Liver (tissue), 9 donors: Measurements from ENCODE around the gene HSD17B3. TPM values are rescaled to one million over a fixed set of nuclear protein-coding genes. Genes with fewer than 3 reads are reported as not detected.
"Not testable (repeated sequence)": the region's sequence is repeated elsewhere in the genome, so short reads cannot be mapped to it uniquely, and the experiment has no call there.

ENCODE experiments used
- DNase-seq: peaks from one replicate; pipeline ENCODE4 v3.0.0-alpha.2; 2017; ENCODE audit warnings: low spot score
- H3K27ac ChIP-seq, 2 donors: one replicate each; pipeline ENCODE4 v1.7.0; 2013; ENCODE audit warnings: inconsistent platforms in 2 of 2, low read length in 2 of 2, control low read depth in 1 of 2, low read depth in 1 of 2, mild to moderate bottlenecking in 1 of 2
- H3K27me3 ChIP-seq, 4 donors: one replicate each; pipeline versions ENCODE4 v1.6.1 to v1.7.0; 2013; ENCODE audit warnings: low read length in 3 of 4, inconsistent platforms in 1 of 4, mild to moderate bottlenecking in 1 of 4, moderate library complexity in 1 of 4; ENCODE audit not compliant: control insufficient read depth in 4 of 4, insufficient read depth in 4 of 4
- H3K36me3 ChIP-seq, 4 donors: one replicate each; pipeline versions ENCODE4 v1.6.1 to v1.7.0; 2013; ENCODE audit warnings: low read length in 3 of 4, mild to moderate bottlenecking in 3 of 4, low read depth in 1 of 4, moderate library complexity in 1 of 4; ENCODE audit not compliant: control insufficient read depth in 4 of 4, insufficient read depth in 3 of 4
- H3K4me1 ChIP-seq, 4 donors: one replicate each; pipeline versions ENCODE4 v1.6.1 to v1.7.0; 2013; ENCODE audit warnings: low read length in 3 of 4, mild to moderate bottlenecking in 3 of 4, moderate library complexity in 1 of 4; ENCODE audit not compliant: control insufficient read depth in 4 of 4, insufficient read depth in 4 of 4
- H3K4me3 ChIP-seq, 3 donors: one replicate each; pipeline versions ENCODE4 v1.6.1 to v1.7.0; 2013; ENCODE audit warnings: low read length in 3 of 3, control low read depth in 1 of 3, low read depth in 1 of 3, mild to moderate bottlenecking in 1 of 3
- H3K9ac ChIP-seq, 2 donors: one replicate each; pipeline ENCODE4 v1.7.0; 2013; ENCODE audit warnings: low read length in 2 of 2, mild to moderate bottlenecking in 2 of 2, moderate library complexity in 2 of 2, control low read depth in 1 of 2, low read depth in 1 of 2
- H3K9me3 ChIP-seq, 4 donors: one replicate each; pipeline versions ENCODE4 v1.6.1 to v1.7.0; 2013; ENCODE audit warnings: low read length in 3 of 4; ENCODE audit not compliant: control insufficient read depth in 4 of 4
- ATF3 ChIP-seq: IDR thresholded peaks from 2 replicates; pipeline ENCODE4 v1.6.1; 2016; ENCODE audit warnings: antibody characterized with exemption
- CTCF ChIP-seq: fragments of 150-350 bp; IDR thresholded peaks from 2 replicates; pipeline ENCODE4 v1.5.1; 2017; ENCODE audit warnings: improper control_type of control experiment, low read depth, low read length; ENCODE audit not compliant: missing input control
- EGR1 ChIP-seq, 2 donors: IDR thresholded peaks; 2 replicates each; pipeline ENCODE4 v1.6.1; 2016 to 2018; ENCODE audit warnings: antibody characterized with exemption in 2 of 2, low read depth in 2 of 2
- FOXA1 ChIP-seq: IDR thresholded peaks from 2 replicates; pipeline ENCODE4 v1.6.1; 2016; ENCODE audit warnings: antibody characterized with exemption
- GABPA ChIP-seq, 2 donors: IDR thresholded peaks in 1 of 2; conservative IDR thresholded peaks in 1 of 2; 2 replicates each; pipeline ENCODE4 v1.6.1; 2016; ENCODE audit warnings: antibody characterized with exemption in 2 of 2, mild to moderate bottlenecking in 1 of 2, moderate library complexity in 1 of 2
- HNF4G ChIP-seq: IDR thresholded peaks from 2 replicates; pipeline ENCODE4 v1.6.1; 2016; ENCODE audit warnings: antibody characterized with exemption
- JUND ChIP-seq, 2 donors: IDR thresholded peaks; 2 replicates each; pipeline ENCODE4 v1.6.1; 2016; ENCODE audit warnings: antibody characterized with exemption in 2 of 2
- NR2F2 ChIP-seq: IDR thresholded peaks from 2 replicates; pipeline ENCODE4 v1.6.1; 2016; ENCODE audit warnings: antibody characterized with exemption
- RAD21 ChIP-seq, 2 donors: IDR thresholded peaks; 2 replicates each; pipeline ENCODE4 v1.6.1; 2016; ENCODE audit warnings: antibody characterized with exemption in 2 of 2, mild to moderate bottlenecking in 2 of 2
- REST ChIP-seq: IDR thresholded peaks from 2 replicates; pipeline ENCODE4 v1.6.1; 2016; ENCODE audit warnings: antibody characterized with exemption, mild to moderate bottlenecking
- TAF1 ChIP-seq: conservative IDR thresholded peaks from 2 replicates; pipeline ENCODE4 v1.6.1; 2016; ENCODE audit warnings: antibody characterized with exemption, mild to moderate bottlenecking
- ZBTB33 ChIP-seq: IDR thresholded peaks from 2 replicates; pipeline ENCODE4 v1.6.1; 2016; ENCODE audit warnings: antibody characterized with exemption
- WGBS: extraction: QIAGEN DNeasy Blood & Tissue Kit; methylation state at CpG from one replicate; pipeline ENCODE4 v1.1.7; 2013; 5-methylcytosine and 5-hydroxymethylcytosine counted together
- polyA plus RNA-seq, 2 donors: library from polyadenylated mRNA; stranded (reverse) in 1 of 2; unstranded in 1 of 2; fragments of 200-250 nt in 1 of 2; fragments of >200 nt in 1 of 2; fragmentation: Nextera tagmentation in 1 of 2; extraction: Ambion mirVana in 1 of 2; gene quantifications; one replicate each; pipeline versions ENCODE4 v1.2.1 to v1.2.3, GENCODE V29; 2013 to 2015
- total RNA-seq, 2 donors: library from RNA; depleted of rRNA; stranded (reverse); fragments of >200 nt; gene quantifications; one replicate each; pipeline ENCODE4 v1.2.3, GENCODE V29; 2014
- donor health status: healthy.
- donor health status: healthy.
- donor health status: healthy.
- donor health status: healthy.
- donor health status: healthy.

Gene HSD17B3
- total and polyA plus RNA-seq, 4 donors = 0.75 to 1.6 (median 0.96) TPM

GRCh38 chr9:96241391-96241809 lies 60.6 kb downstream of the HSD17B3 start (continued):
- TF ChIP-seq GABPA (IDR thresholded peaks at IDR 0.05 in 1 of 2, conservative IDR thresholded peaks at IDR 0.05 in 1 of 2) = no peak

- H3K4me3 ChIP-seq = no peak overlapping the region
- no peaks in the 10 kb centered on the region for H3K27me3 ChIP-seq
- peaks cover 0 to 3% (median 1%) of the 10 kb centered on the region in 4 donors for H3K4me1 ChIP-seq
- H3K36me3 ChIP-seq = no peaks in the 10 kb centered on the region
- H3K9me3 ChIP-seq = no peaks in the 10 kb centered on the region
- WGBS = 86% methylated on average over 5 of the region's 5 CpGs
- DNase-seq = no peak
- H3K27ac ChIP-seq = no peak overlapping the region
- H3K9ac ChIP-seq = no peak overlapping the region
- no peak for TF ChIP-seq EGR1 (IDR thresholded peaks at IDR 0.05; ENCODE audit: low read depth in 2 of 2)
- TF ChIP-seq HNF4G = no peak
- no peak for TF ChIP-seq GABPA (IDR thresholded peaks at IDR 0.05 in 1 of 2, conservative IDR thresholded peaks at IDR 0.05 in 1 of 2)
- no peak for TF ChIP-seq RAD21 (IDR thresholded peaks at IDR 0.05)
- TF ChIP-seq ZBTB33 = no peak
- TF ChIP-seq CTCF = no peak
- no peak for TF ChIP-seq JUND (IDR thresholded peaks at IDR 0.05)
- TF ChIP-seq REST = no peak
- TF ChIP-seq ATF3 = no peak
- no peak for TF ChIP-seq NR2F2
- TF ChIP-seq TAF1 = no peak
- TF ChIP-seq FOXA1 = no peak
These were observed 65.0 kb downstream of the HSD17B3 start for GRCh38 chr9:96236854-96237550.

- WGBS = 94% methylated on average over 6 of the region's 6 CpGs
- H3K9ac ChIP-seq, H3K27me3 ChIP-seq, H3K36me3 ChIP-seq, H3K9me3 ChIP-seq, DNase-seq, H3K4me1 ChIP-seq, H3K27ac ChIP-seq, H3K4me3 ChIP-seq: not testable (repeated sequence)
These were observed 65.6 kb downstream of the HSD17B3 start for GRCh38 chr9:96236337-96236736.
